Ureter (tissue), 1 donor: ENCODE results near the gene VWC2. TPM values are rescaled to one million over a fixed set of nuclear protein-coding genes. Genes with fewer than 3 reads are reported as not detected.

ENCODE experiments used
- DNase-seq: peaks from one replicate; pipeline ENCODE4 v3.0.0-alpha.2; 2020; ENCODE audit warnings: low spot score
- total RNA-seq: library from RNA; stranded (reverse); gene quantifications from one replicate; pipeline ENCODE4 v1.2.4, GENCODE V29; 2023
- donor health status: DM: yes; HTN: yes; CAD: no.

VWC2 gene
- total RNA-seq, 1 donor from 2014 or later, result 0.10 TPM

GRCh38 chr7:49783446-49783845 is 10.0 kb downstream of the VWC2 start:
- peak; percentile 56 for DNase-seq

DNA sequence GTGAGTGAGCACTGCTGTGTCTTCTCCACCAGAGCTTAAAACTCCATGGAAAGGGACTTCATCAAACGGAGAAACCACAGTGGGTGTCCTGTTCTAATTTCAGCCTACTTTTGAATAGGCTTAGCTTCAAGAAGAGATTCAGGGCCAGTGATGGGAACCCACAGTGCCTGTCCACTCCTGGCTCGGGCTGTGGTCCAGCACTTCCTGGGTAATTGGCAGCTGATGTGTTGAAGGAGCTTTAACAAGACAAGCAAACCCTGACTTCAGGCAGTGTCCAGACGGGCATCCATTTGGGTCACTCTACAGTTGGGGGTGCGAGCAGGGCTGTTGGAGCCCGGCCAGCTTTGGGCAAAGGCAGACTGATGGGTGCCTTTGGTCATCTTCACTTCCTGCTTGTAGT is 14.5 kb downstream of the VWC2 start:
- DNase-seq, result no peak

GRCh38 chr7:49788455-49789059 is 15.1 kb downstream of the VWC2 start:
- no peak for DNase-seq

DNA sequence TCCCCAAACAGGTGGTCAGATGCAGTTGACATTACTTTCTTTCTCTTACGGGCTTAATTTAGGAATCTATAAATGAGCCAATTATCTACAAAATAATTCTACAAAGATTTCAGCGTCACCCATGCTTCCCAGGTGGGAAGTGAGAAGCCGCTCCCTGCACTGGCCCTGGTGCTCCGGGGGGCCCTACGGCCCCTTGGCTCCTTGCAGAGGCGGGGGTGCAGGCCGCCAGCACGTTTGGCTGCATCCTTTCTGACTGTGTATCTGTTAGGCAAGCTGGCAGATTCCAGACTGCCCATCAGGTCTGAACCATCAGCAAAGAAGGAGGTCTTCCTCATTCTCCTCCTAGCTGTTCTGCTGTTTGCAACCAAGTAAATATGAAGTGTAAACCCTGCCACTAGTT is 16.3 kb downstream of the VWC2 start:
- no peak for DNase-seq

GRCh38 chr7:49790209-49790608 is 16.8 kb downstream of the VWC2 start:
- DNase-seq, result no peak

GRCh38 chr7:49791088-49791741 is 17.8 kb downstream of the VWC2 start:
- peak; percentile 57 for DNase-seq

DNA sequence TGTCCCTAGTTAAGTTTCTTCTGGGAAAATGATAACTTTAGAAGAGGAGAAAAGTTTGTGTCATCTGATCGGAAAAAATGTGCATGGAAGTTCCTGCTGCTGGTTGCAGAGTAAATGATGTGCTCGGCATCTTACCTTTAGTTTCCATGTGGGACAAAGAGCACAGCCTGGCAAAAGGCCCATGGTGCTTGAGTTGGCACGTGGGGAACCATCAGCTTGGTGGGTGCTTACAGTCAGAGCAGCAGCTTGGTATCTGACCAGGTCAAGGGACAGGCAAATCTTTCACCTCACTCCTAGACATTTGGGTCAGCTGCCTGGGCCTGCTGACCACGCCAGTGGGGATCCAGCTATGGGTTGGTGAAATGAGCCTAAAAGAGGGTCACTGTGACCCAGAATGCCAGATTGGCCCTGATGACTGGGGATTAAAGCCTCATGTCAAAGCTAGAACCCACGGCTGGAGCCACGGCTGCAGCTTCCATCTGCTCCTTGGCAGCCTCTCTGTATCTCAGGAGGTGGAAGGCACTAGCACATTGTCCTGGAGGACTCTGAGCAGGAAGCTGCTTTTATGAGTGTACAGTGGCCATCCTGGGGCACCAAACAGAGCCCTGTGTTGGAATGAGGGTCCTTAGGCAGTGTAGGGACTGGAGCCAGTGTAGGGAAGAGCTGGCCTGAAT is 24.7 kb downstream of the VWC2 start:
- no peak for DNase-seq

- DNase-seq, result no peak
Measured at GRCh38 chr7:49800031-49800430, 26.6 kb downstream of the VWC2 start.

DNA sequence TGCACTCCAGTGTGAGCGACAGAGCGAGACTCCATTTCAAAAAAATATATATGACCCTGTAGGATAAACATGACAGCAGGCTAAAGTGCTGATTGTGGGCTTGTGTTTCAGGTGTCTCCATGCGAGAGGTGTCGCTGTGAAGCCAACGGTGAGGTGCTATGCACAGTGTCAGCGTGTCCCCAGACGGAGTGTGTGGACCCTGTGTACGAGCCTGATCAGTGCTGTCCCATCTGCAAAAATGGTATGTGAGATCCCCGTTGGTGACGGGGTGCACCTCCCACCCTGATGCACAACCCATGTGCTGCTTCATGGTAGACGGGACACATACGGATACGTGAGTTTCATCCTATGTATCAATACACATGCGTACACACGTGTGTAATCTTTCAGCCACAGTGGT is 29.2 kb downstream of the VWC2 start:
- DNase-seq, result no peak

DNA sequence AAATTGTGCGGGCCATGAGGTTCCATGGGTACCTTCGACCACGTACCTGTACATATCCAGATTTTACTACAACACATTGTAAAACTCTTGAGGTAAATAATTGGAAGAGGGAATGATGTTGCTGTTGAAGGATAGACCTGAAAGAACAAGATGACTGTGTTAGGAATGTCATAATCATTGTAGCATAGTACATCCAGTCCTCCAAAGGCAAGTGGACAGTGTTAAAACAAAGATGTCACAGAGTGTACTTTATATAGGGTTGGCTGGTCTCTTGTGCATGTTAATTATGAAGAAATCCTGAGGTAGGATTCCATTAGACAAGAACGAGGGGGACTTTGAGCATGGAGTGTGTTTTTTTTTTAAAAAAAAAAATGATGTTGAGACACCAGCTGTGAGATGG is 30.4 kb downstream of the VWC2 start:
- no peak for DNase-seq

- no peak for DNase-seq
Measured at GRCh38 chr7:49805371-49806007, 32.1 kb downstream of the VWC2 start.

- DNase-seq, result no peak
Measured at GRCh38 chr7:49812534-49812933, 39.1 kb downstream of the VWC2 start.

DNA sequence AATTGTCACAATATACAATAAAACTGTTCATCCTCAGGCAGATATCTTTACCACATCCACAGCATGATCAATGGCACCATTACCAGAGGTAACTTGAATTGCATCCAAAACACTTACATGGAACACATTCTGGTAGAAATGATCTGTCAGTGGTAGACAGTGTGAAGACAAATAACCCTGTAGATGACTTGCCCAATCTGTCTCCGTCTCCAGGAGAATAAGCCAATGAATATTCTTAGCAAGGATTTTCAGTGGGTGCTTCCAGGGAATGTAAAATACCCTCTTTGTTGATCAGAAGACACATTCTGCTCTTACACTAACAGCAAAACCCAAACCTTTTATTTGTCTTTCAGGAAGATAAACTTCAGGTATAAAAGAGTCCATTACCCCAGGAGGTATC is 43.8 kb downstream of the VWC2 start:
- DNase-seq, result no peak

DNA sequence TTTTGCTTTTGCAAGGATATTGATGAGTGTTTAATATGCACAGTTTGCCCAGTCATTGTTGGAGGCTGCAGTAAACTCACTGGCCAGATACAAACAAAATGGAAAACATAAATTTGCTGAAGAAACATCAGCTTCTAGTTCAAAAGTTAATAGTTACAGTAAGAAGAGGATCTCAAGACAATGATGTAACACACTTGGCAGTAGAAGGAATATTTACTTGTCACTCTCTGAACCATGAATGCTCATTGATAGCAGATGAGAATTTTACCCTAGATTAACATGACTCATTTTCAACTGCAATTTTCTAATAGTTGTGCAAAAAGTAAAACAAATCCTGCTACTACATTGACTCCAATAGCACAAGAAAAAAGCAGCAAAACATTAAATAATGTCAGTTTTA is 47.7 kb downstream of the VWC2 start:
- DNase-seq, result no peak

GRCh38 chr7:49822856-49823255 is 49.4 kb downstream of the VWC2 start:
- no peak for DNase-seq

GRCh38 chr7:49823566-49823965 is 50.1 kb downstream of the VWC2 start:
- DNase-seq, result no peak

- DNase-seq, result no peak
Measured at GRCh38 chr7:49839863-49840645, 66.6 kb downstream of the VWC2 start.

GRCh38 chr7:49840751-49841405 is 67.4 kb downstream of the VWC2 start:
- no peak for DNase-seq

DNA sequence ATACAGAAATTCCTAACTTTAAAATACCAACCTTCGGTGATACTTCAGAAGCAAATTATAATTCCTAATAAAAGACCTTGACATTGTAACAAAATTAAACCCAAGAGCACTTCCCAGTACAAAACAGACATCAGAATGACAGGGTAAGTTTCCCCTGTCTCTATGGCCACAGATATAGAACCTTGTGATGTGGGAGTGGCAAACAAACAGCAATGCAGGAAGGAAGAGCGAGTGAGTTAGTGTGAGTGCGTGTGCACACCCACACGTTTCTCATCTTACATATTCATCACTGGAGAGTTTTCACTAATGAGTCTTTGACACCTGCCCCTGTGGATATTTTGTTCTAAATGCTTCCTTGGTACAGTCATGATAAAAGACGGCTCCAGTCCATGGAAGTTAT is 72.2 kb downstream of the VWC2 start:
- no peak for DNase-seq

DNA sequence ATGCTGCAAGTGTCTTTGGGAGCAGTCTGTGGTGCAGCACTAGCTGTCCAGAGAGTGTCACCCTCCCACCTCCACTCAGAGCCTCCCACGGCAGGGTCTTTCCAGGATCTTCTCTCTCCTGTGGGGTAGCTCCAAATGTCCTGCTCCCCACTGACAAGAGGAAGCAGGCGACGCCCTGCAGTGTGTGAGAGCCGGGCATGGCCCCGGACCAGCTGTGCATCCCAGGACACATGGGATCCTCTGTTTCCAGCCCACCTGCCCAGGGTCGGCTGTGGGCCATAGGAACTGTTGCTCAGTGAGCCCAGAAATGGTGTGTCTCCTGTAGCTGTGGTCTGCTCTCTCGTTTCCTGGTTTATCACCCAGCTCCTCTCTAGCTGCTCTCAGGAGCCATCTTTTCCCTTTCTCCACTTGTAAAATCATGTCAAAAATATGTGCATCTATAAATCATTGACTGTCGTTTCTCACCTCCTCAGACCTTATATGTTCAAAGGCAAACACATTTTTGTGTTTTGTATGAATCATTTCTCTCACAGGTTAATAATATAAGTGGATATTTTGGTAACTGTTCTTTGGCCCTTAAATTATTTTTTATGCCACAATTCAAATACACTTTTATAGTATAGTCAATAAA is 74.9 kb downstream of the VWC2 start:
- no peak for DNase-seq
